22Rv1 (cell line): ENCODE data around the gene NFATC2.
"Not testable (repeated sequence)": the region's sequence is repeated elsewhere in the genome, so short reads cannot be mapped to it uniquely, and the experiment has no call there.

Source experiments
- H3K27ac ChIP-seq: fragments of 450-650 bp; 2 replicates; pipeline ENCODE4 v1.5.1; 2017
- ZFX ChIP-seq: fragments of 450-650 bp; IDR thresholded peaks from 2 replicates; pipeline ENCODE4 v1.6.1; 2017; ENCODE audit warnings: antibody characterized with exemption, borderline replicate concordance
- TF ChIP-seq, protein P1 (sequence below): fragments of 450-650 bp; IDR thresholded peaks from 2 replicates; pipeline ENCODE4 v1.5.1; 2017; ENCODE audit warnings: mild to moderate bottlenecking

NFATC2 gene

DNA sequence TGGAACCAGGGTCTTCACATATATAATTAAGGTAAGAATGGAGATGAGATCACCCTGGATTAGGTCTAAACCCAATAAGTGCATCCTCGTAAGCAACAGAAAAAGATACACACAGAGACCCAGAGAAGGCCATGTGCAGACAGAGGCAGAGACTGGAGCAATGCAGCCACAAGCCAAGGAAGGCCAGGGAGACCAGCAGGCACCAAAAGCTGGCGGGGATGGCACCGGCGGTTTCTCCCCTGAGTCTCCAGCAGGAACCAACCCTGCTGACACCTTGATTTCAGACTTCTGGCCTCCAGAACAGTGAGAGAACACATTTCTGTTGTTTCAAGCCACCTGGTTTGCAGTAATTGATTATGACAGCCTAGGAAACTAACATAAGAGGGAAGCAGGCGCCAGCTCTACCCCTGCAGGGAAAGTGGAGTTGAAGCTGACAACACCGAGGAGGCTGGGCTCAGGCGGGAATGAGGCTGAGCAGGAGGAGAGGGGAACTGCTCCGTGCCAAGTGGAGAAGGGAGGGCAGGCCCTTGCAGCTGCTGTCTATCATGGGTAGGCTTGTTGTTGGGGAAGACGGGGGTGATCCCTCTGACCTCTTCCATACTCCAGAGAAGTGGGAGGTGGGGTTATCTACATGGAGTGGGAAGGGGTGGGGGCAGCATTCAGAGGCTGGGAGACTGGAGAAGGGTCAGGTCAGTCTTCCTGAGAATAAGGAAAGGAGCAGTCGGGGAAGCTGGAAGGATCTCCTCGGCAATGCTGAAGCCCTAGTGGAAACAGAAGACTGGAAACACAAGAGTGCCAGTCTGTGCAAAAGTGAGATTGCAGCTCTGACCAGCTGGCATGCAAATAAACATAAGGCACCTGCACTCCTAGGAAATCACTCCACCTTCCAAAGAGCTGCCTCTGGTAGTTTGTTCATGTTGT is 72.7 kb downstream of the NFATC2 start:
- TF ChIP-seq ZFX, result no peak
- TF ChIP-seq, protein P1, sequence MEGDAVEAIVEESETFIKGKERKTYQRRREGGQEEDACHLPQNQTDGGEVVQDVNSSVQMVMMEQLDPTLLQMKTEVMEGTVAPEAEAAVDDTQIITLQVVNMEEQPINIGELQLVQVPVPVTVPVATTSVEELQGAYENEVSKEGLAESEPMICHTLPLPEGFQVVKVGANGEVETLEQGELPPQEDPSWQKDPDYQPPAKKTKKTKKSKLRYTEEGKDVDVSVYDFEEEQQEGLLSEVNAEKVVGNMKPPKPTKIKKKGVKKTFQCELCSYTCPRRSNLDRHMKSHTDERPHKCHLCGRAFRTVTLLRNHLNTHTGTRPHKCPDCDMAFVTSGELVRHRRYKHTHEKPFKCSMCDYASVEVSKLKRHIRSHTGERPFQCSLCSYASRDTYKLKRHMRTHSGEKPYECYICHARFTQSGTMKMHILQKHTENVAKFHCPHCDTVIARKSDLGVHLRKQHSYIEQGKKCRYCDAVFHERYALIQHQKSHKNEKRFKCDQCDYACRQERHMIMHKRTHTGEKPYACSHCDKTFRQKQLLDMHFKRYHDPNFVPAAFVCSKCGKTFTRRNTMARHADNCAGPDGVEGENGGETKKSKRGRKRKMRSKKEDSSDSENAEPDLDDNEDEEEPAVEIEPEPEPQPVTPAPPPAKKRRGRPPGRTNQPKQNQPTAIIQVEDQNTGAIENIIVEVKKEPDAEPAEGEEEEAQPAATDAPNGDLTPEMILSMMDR, result no peak
- no peak overlapping the region for H3K27ac ChIP-seq

DNA sequence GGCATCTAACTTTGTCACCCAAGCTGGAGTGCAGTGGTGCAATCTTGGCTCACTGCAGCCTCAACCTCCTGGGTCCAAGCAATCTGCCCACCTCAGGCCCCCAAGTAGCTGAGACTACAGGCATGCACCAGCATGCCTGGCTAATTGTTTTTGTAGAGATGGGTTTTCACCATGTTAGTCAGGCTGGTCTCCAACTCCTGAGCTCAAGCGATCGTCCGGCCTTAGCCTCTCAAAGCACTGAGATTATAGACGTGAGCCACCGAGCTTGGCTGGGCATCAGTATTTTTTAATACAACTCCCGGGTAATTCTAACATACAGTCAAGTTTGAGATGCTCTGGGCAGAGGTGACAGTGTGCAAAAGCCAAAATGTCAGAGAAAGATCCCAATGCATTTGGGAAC is 73.5 kb downstream of the NFATC2 start:
- TF ChIP-seq ZFX, result no peak
- H3K27ac ChIP-seq, result no peak overlapping the region

DNA sequence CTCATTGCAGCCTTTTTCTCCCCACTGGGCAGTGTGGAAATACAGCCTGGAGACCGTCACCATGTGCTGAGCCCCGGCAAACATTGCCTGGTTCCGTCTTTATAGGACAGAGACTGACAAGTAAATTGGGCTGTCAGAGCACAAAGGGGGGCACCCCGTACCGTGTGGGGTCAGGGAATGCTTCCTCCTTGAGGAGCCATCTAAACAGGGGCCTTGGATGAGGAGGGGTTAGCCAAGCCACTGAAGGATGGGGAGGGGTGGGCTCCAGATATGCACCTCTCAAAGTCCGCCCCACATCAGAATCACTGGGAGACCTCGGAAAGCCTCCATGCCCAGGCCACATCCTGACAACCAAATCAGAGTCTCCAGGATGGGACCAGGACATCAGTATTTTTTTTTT is 73.9 kb downstream of the NFATC2 start:
- no peak overlapping the region for H3K27ac ChIP-seq
- TF ChIP-seq, protein P1, result no peak
- no peak for TF ChIP-seq ZFX

DNA sequence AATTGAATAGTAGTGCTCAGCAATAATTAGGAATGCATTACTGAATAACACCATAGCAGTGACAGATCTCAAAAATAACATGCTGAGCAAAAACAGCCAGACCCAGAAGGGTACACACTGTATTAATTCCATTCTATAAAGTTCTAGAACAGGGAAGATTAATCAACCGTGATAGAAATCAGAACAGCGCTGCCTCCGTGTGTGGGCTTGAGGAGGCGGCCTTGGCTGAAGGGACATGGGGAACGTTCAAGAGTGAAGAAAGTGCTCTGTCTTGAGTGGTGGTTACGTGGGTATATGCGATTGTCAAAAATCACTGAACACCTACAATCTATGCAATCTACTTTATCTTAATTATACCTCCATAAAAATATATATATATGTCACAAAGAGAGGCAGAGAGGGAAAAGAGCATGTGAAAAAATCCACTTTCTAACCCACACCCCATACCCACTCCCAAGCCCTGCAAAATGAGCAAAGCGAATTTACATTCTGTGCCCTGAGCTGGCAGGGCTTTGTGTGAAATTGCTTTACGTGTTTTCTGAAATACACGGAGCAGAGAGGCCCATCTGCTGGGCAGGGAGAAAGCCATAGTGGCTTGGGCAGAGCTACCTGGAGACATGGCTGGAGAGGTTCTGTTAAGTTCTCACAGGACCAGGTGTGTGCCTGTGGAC is 74.4 kb downstream of the NFATC2 start:
- H3K27ac ChIP-seq, result no peak overlapping the region
- TF ChIP-seq, protein P1, result no peak
- no peak for TF ChIP-seq ZFX

DNA sequence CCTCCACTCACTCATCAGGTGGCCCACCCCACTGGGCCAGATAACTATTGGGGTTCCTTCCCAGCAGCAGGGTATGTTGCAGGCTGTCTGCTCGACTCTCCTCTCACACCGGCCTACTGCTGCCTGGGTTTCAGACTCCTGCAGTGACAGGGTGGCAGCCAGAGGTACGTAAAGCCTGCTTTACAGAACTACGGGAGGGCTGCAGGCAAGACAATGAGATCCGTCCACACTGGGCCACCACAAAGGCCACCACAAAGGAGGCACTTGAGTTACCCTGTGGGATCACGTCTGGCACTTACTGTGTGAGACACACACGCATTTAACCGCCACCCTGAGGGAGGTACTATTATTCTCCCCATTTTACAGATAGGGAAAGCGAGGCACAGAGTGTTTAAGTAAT is 78.5 kb downstream of the NFATC2 start:
- no peak overlapping the region for H3K27ac ChIP-seq
- no peak for TF ChIP-seq ZFX
- TF ChIP-seq, protein P1, result no peak

DNA sequence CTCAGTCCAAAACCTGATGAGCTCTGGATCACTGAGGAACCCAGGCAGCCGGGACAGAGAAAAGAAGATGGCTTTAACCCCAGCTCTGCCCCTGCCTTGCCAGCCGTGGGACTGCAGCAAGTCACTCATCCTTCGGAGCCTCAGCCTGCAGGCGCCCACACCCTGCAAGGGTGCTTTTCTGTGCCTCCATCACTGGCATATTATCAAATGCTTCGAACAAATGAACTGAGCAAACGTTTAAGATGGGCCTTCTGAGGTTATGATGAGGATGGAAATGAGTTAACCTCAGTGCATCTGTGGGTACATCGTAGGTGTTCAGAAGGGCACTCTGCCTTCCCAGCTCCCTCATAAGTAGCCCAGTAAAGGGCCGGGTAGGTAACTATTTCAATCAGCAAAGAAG is 79.0 kb downstream of the NFATC2 start:
- H3K27ac ChIP-seq, result no peak overlapping the region

DNA sequence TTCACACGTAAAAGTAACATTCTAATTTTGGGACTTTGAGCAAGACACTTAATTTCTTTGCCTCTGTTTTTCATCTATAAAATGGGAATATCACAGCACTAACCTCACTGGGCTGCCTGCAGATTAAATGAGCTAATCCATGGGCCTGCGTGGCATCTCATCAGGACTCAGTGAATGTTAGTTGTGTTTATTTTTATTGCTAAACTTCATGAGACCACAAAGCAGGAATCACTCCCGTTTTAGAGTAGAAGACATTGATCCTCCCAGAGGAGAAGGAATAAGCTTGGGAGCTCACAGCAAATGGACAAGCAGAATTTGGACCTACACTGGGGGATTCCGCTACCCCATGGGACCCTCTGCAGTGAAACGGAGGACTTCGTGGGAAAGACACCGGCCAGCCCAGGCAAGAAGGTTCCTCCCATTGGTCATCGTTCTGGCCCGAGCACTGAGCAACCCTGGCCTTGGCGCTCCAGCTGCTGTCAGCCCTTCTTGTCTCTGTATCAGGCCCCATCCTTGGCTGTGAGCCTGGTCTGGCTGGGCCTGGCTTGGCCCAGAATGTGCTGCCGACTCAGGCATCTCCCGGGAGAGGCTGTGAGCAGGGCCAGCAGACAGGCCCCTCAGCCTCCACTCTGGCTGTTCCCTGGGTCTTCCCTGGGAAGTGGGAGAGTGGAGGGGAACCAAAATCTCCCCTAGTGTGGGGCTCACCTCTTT is 79.8 kb downstream of the NFATC2 start:
- no peak for TF ChIP-seq ZFX
- TF ChIP-seq, protein P1, result no peak
- no peak overlapping the region for H3K27ac ChIP-seq

More for the DNA sequence above, 79.0 kb downstream of the NFATC2 start:
- TF ChIP-seq, protein P1, result no peak
- TF ChIP-seq ZFX, result no peak

DNA sequence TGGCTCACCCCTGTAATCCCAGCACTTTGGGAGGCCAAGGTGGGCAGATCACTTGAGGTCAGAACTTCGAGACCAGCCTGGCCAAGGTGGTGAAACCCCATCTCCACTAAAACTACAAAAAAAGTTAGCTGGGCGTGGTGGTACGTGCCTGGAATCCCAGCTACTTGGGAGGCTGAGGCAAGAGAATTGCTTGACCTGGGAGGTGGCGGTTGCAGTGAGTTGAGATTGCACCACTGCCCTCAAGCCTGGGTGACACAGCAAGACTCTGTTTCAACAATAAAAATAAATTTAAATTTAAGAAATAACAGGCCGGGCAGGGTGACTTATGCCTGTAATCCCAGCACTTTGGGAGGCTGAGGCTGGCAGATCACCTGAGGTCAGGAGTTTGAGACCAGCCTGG is 80.7 kb downstream of the NFATC2 start:
- H3K27ac ChIP-seq, result not testable (repeated sequence)
